AG04449 (cell line): ENCODE measurements around the gene PSMD9.

Experiments used
- CTCF ChIA-PET: fragments of 350-600 bp; formaldehyde crosslinking; extraction: SDS; loops from one replicate; lab custom pipeline; 2021; ENCODE audit warnings: antibody characterized with exemption; lab: Yijun Ruan, JAX
- POLR2A ChIA-PET: fragments of 400-600, 350-600 bp; formaldehyde crosslinking; extraction: SDS; loops from one replicate; lab custom pipeline; 2020; ENCODE audit warnings: antibody characterized with exemption, inconsistent platforms; lab: Yijun Ruan, JAX
- DNase-seq: peaks from one replicate; pipeline ENCODE4 v3.0.0-alpha.2; 2010; ENCODE audit warnings: low read depth, low spot score
- H3K4me3 ChIP-seq: 2 replicates; pipeline ENCODE4 v1.5.1; 2011; ENCODE audit warnings: low read depth, mild to moderate bottlenecking, control low read depth, low read length
- CTCF ChIP-seq: IDR thresholded peaks from one replicate; pipeline ENCODE4 v1.5.1; 2011; ENCODE audit warnings: mild to moderate bottlenecking, moderate library complexity, low read length, control low read depth, inconsistent platforms; ENCODE audit not compliant: insufficient read depth; ENCODE audit errors: missing control alignments

Gene PSMD9

DNA sequence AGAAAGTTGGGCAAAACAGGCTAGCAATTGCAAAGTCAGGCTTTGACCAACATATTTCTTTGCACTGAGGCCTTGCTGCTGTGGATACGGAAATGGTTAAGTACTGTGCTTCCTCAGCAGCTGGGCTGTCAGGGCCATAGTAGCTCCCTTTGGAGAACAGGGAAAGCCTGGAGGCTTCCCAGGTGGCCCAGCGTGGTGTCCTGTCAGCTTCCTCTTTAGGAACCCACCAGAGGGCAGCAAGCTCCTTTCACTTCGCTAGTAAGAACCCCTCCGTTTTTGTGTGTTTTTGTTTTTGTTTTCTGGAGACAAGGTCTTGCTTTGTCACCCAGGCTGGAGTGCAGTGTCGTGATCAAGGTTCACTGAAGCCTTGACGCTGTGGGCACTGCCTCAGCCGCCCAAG is 28.1 kb downstream of the PSMD9 start:
- ChIA-PET CTCF (interaction anchor here (0.7 to 4.8 kb wide), 32 partner anchors 8 to 213 kb away, joined by 3 to 43 read pairs (median 4); partner anchors contain the start of gene PSMD9), POLR2A (interaction anchor here (0.5 to 0.7 kb wide), 2 partner anchors 14 to 75 kb away, joined by 3 to 4 read pairs; no protein-coding TSS in a partner anchor)
- no peak for DNase-seq
- peak; percentile 41 for TF ChIP-seq CTCF
- H3K4me3 ChIP-seq = no peak overlapping the region

DNA sequence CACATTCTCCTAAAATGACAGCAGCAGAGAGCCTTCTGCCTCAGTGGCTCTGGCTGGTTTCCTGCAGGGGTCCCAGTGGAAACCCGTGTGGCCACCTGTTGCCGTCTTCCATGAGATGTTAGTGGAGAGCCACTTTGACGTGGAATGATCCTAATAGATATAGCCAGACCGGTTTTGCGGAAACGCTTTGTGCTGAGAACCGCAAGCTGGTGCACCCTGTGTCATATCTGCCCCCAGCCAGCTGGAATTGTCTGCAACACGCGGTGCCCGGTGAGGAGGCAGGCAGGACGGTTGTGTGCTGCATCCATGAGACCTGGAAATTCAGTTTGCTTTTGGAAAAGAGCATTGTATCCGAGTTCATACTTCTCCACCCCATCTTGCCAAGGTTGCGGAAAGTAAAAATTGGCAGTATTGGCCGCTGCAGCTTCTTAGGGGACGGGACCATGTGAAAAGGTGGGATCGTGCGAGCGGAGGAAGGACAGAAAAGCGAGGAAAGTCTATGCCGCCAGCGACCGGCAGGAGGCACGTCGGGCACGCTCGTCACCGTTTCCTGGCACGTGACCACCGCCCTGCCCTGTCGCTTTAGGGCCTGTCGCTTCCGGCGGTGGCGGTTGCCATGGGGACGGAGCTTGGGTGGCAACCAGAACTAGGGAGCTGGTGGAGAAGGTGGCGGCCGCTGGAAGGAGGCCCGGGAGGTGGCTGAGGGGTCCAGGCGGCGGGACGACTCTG is 29.5 kb downstream of the PSMD9 start, which contains the start of gene CFAP251:
TSS of gene CFAP251 (plus strand) at position 643 of the 729 bp plus-strand sequence. CDS start 2,714 bp downstream, outside the sequence.
- ChIA-PET CTCF (interaction anchor here (0.7 to 4.8 kb wide), 25 partner anchors 8 to 296 kb away, joined by 3 to 43 read pairs (median 4); partner anchors contain the start of genes BCL7A and PSMD9), POLR2A (no interaction called here)
- H3K4me3 ChIP-seq = peak within 1 kb of the TSS; percentile 48
- TF ChIP-seq CTCF = peak; percentile 86
- DNase-seq = peak; percentile 21

GRCh38 chr12:121918679-121919038 is 30.1 kb downstream of the PSMD9 start:
- ChIA-PET POLR2A (no interaction called here), CTCF (interaction anchor here (0.9 to 4.8 kb wide), 21 partner anchors 8 to 296 kb away, joined by 3 to 43 read pairs (median 4); partner anchors contain the start of genes BCL7A and PSMD9)
- no peak for DNase-seq
- TF ChIP-seq CTCF = no peak
- peak overlapping the region; percentile 48 for H3K4me3 ChIP-seq

DNA sequence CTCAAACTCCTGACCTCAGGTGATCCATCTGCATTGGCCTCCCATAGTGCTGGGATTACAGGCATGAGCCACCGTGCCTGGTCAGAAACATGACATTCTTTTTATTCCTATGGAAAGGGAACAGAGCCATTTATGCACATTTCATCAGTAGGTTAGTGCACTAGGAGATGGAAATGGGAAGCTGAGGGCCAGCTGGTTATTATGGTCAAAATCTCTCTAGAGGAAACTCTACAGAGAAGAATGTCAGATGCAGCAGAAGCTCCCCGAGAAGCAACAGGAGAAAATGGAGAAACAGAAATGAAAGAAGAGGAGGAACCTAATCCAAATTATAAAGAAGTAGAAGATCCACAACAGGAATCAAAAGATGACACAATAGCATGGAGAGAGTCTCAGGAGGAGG is 32.5 kb downstream of the PSMD9 start:
- no peak overlapping the region for H3K4me3 ChIP-seq
- DNase-seq = no peak
- TF ChIP-seq CTCF = no peak
- CTCF ChIA-PET = interaction anchor here (1.4 kb wide), 1 partner anchor 110 kb away, joined by 3 read pairs; no protein-coding TSS in a partner anchor
- POLR2A ChIA-PET = no interaction called here

DNA sequence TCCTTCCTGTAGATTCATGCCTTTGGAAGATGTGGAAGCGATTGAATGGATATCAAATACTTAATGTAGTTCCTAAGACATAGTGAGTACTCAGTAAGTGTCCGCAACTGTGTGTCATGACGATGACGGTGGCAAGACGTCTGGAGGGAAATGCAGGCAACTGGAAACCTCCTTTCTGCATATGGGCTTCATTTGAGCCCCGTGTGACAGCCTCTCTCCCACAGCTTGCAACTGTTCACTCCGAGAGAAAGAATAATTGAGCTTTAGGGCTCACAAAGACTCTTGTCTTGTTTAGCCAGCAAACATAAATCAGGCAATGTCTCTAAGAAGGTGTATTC is 36.7 kb downstream of the PSMD9 start:
- no peak for DNase-seq
- POLR2A ChIA-PET = interaction anchor here (0.9 to 1.1 kb wide), 3 partner anchors 33 to 39 kb away, joined by 3 to 4 read pairs (median 3); partner anchors contain the start of gene PSMD9
- CTCF ChIA-PET = interaction anchor here (1.2 to 2.2 kb wide), 9 partner anchors 9 to 198 kb away, joined by 3 to 6 read pairs (median 3); partner anchors contain the start of gene BCL7A
- peak overlapping the region; percentile 37 for H3K4me3 ChIP-seq
- no peak for TF ChIP-seq CTCF
